ENCODE measurements around the gene LEMD3. TPM values are rescaled to one million over a fixed set of nuclear protein-coding genes. Genes with fewer than 3 reads are reported as not detected.

The LEMD3 gene
- total RNA-seq, 1 experiment from 2014 or later: 57.8 TPM

DNA sequence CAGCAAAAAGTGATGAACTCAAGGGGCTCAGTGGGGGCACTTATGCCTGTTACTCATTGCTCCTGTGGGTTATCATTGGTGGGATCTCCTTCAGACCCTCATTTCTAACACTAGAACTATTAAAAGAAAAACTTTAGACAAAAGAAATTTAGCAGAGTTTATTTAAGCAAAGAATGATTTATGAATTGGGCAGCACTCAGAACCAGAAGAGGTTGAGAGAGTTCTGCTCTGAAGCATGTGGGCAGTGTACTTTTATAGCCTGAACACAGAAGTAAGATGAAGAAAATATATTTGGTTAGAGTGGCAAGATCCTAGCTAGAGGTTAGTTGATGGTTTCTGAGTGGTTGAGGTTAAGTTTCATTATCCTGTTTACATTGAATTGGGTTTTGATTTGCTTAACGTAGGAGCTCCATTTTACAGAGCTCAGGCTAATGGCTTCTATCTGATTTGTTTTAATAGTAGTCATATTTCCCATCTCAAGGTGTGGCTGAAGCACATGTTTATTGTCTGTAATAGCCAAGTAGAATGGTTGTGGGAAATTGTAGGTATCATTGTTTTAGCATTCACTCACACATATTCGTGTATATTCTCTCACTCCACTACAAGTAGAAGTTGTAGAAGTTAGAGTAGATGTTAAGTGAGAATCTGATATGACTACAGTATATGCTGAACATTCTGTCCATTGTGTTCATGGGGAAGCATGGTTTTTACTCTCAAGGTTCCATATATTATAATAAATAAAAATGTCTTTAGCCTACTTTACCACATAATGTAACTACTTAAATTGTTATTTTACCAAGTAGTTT is 27.6 kb downstream of the LEMD3 start:
- Histone ChIP-seq H3K9ac (ENCODE audit: low read length) (no peak overlapping the region), H3K4me3 (ENCODE audit: low read length) (no peak overlapping the region), H3K27me3 (ENCODE audit: low read length) (no peaks in the 10 kb centered on the region), H3K9me3 (ENCODE audit: low read length) (no peaks in the 10 kb centered on the region), H3F3A (ENCODE audit: low read length, unreplicated experiment) (no peaks in the 10 kb centered on the region), H3K79me2 (ENCODE audit: low read length) (peaks cover 67% of the 10 kb centered on the region), H3K4me2 (ENCODE audit: low read length) (no peak overlapping the region), H3K4me1 (ENCODE audit: insufficient read depth, low read length) (no peaks in the 10 kb centered on the region), H3K9me2 (replicated peaks; ENCODE audit: low read length) (no peaks in the 10 kb centered on the region), H4K20me1 (ENCODE audit: low read length) (peaks cover 10% of the 10 kb centered on the region; the same call in 1 of the 2 replicates), H3K36me3 (ENCODE audit: low read depth, low read length) (no peaks in the 10 kb centered on the region; the same call in 1 of the 2 replicates), H2AFZ (ENCODE audit: low read length) (no peak overlapping the region), H3K27ac (ENCODE audit: low read length) (no peak overlapping the region)
- ChIA-PET POLR2A (ENCODE audit: unreplicated experiment) (no interaction called here), CTCF (no interaction called here)
- DNase-seq (no peak), ATAC-seq (no peak)
- TF ChIP-seq EZH2phosphoT487 (IDR thresholded peaks at IDR 0.05; ENCODE audit: borderline replicate concordance, low read length) (no peak), EZH2 (IDR thresholded peaks at IDR 0.05; ENCODE audit: low read length, unreplicated experiment) (no peak)
- intact Hi-C loops (cut with micrococcal nuclease): no loop called here
- no TSS peak for BruUV-seq (replicated peaks)

DNA sequence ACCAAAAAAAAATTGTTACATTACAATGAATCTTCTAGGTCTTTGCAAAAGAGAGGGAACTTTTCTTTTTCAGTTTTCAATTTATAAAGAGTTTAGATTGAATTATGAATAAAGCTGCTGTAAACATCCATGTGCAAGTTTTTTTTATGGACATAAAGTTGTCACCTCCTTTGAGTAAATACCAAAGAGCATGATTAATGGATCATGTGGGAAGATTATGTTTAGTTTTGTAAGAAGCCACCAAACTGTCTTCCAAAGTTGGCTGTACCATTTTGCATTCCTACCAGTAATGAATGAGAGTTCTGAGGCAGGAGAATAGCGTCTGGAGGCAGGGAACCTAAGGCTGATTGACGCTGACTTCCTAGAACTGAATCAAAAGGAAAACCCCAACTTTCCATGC is 30.2 kb downstream of the LEMD3 start:
- no peak overlapping the region for H3K4me2 ChIP-seq (ENCODE audit: low read length)
- H3K27me3 ChIP-seq (ENCODE audit: low read length): no peaks in the 10 kb centered on the region
- ChIA-PET CTCF (no interaction called here), POLR2A (ENCODE audit: unreplicated experiment) (no interaction called here)
- ATAC-seq: no peak
- no peak for DNase-seq
- H3K4me1 ChIP-seq (ENCODE audit: insufficient read depth, low read length): no peaks in the 10 kb centered on the region
- BruUV-seq (replicated peaks): no TSS peak
- H3K9me2 ChIP-seq (replicated peaks; ENCODE audit: low read length): no peaks in the 10 kb centered on the region
- no peak overlapping the region for H3K27ac ChIP-seq (ENCODE audit: low read length)
- no peak overlapping the region for H3K9ac ChIP-seq (ENCODE audit: low read length)
- no peaks in the 10 kb centered on the region; the same call in 1 of the 2 replicates for H3K36me3 ChIP-seq (ENCODE audit: low read depth, low read length)
- H3F3A ChIP-seq (ENCODE audit: low read length, unreplicated experiment): no peaks in the 10 kb centered on the region
- peaks cover 6% of the 10 kb centered on the region; the same call in 1 of the 2 replicates for H4K20me1 ChIP-seq (ENCODE audit: low read length)
- peaks cover 78% of the 10 kb centered on the region for H3K79me2 ChIP-seq (ENCODE audit: low read length)
- TF ChIP-seq EZH2phosphoT487 (IDR thresholded peaks at IDR 0.05; ENCODE audit: borderline replicate concordance, low read length): no peak
- no peak overlapping the region for H2AFZ ChIP-seq (ENCODE audit: low read length)
- H3K4me3 ChIP-seq (ENCODE audit: low read length): no peak overlapping the region
- intact Hi-C loops (cut with micrococcal nuclease): no loop called here
- no peaks in the 10 kb centered on the region for H3K9me3 ChIP-seq (ENCODE audit: low read length)

DNA sequence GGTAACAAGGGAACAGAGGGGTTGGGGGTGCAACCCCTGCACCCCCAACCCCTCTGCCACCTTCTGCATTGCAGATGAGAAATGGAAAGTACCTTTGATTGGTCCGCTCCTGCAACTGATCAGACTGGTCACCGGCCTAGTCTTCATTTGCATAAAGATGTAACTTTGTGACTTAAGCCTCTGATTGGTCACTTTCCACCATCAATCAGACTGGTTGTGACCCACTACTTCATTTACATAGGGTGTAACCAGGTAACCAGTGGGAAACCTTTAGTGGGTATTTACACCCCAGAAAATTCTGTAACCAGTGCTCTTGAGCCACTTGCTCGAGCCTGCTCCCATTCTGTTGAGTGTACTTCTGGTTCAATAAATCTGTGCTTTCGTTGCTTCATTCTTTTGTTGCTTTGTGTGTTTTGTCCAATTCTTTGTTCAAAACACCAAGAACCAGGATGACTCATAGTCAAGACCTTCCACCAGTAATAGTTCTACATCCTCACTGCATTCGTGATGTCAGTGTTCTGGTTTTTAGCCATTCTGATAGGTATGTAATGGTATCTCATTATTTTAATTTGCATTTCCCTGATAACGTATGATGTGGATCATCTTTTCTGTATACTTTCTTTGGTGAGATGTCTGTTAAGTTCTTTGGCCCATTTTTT is 30.8 kb downstream of the LEMD3 start:
- H3K4me2 ChIP-seq (ENCODE audit: low read length): no peak overlapping the region
- H3K79me2 ChIP-seq (ENCODE audit: low read length): peaks cover 75% of the 10 kb centered on the region
- no peaks in the 10 kb centered on the region for H3K27me3 ChIP-seq (ENCODE audit: low read length)
- H3K4me3 ChIP-seq (ENCODE audit: low read length): no peak overlapping the region
- no peak overlapping the region for H3K9ac ChIP-seq (ENCODE audit: low read length)
- BruUV-seq (replicated peaks): no TSS peak
- ChIA-PET CTCF (no interaction called here), POLR2A (ENCODE audit: unreplicated experiment) (no interaction called here)
- H3K9me2 ChIP-seq (replicated peaks; ENCODE audit: low read length): no peaks in the 10 kb centered on the region
- ATAC-seq: no peak
- no peaks in the 10 kb centered on the region for H3F3A ChIP-seq (ENCODE audit: low read length, unreplicated experiment)
- TF ChIP-seq, protein P1, sequence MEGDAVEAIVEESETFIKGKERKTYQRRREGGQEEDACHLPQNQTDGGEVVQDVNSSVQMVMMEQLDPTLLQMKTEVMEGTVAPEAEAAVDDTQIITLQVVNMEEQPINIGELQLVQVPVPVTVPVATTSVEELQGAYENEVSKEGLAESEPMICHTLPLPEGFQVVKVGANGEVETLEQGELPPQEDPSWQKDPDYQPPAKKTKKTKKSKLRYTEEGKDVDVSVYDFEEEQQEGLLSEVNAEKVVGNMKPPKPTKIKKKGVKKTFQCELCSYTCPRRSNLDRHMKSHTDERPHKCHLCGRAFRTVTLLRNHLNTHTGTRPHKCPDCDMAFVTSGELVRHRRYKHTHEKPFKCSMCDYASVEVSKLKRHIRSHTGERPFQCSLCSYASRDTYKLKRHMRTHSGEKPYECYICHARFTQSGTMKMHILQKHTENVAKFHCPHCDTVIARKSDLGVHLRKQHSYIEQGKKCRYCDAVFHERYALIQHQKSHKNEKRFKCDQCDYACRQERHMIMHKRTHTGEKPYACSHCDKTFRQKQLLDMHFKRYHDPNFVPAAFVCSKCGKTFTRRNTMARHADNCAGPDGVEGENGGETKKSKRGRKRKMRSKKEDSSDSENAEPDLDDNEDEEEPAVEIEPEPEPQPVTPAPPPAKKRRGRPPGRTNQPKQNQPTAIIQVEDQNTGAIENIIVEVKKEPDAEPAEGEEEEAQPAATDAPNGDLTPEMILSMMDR (conservative IDR thresholded peaks at IDR 0.05; ENCODE audit: low read depth, low read length): no peak
- TF ChIP-seq EZH2phosphoT487 (IDR thresholded peaks at IDR 0.05; ENCODE audit: borderline replicate concordance, low read length) (no peak), EZH2 (IDR thresholded peaks at IDR 0.05; ENCODE audit: low read length, unreplicated experiment) (no peak)
- no peak for DNase-seq
- H2AFZ ChIP-seq (ENCODE audit: low read length): no peak overlapping the region
- intact Hi-C loops (cut with micrococcal nuclease): no loop called here
- H3K36me3 ChIP-seq (ENCODE audit: low read depth, low read length): no peaks in the 10 kb centered on the region; the same call in 1 of the 2 replicates
- H3K4me1 ChIP-seq (ENCODE audit: insufficient read depth, low read length): no peaks in the 10 kb centered on the region
- H3K9me3 ChIP-seq (ENCODE audit: low read length): no peaks in the 10 kb centered on the region
- H3K27ac ChIP-seq (ENCODE audit: low read length): no peak overlapping the region
- peaks cover 6% of the 10 kb centered on the region; the same call in 1 of the 2 replicates for H4K20me1 ChIP-seq (ENCODE audit: low read length)
